Liver (tissue), 3 donors: ENCODE data around the gene ACTN4.

ENCODE experiments used
- JUND ChIP-seq, 2 donors: IDR thresholded peaks; 2 replicates each; pipeline ENCODE4 v1.6.1; 2016; ENCODE audit warnings: antibody characterized with exemption in 2 of 2
- RAD21 ChIP-seq, 2 donors: IDR thresholded peaks; 2 replicates each; pipeline ENCODE4 v1.6.1; 2016; ENCODE audit warnings: antibody characterized with exemption in 2 of 2, mild to moderate bottlenecking in 2 of 2
- RXRA ChIP-seq, 2 donors: IDR thresholded peaks; 2 replicates each; pipeline ENCODE4 v1.6.1; 2017 to 2018; ENCODE audit warnings: antibody characterized with exemption in 2 of 2, mild to moderate bottlenecking in 1 of 2
- SP1 ChIP-seq: IDR thresholded peaks from 2 replicates; pipeline ENCODE4 v1.6.1; 2018; ENCODE audit warnings: antibody characterized with exemption, mild to moderate bottlenecking
- TAF1 ChIP-seq: conservative IDR thresholded peaks from 2 replicates; pipeline ENCODE4 v1.6.1; 2016; ENCODE audit warnings: antibody characterized with exemption, mild to moderate bottlenecking
- TF ChIP-seq, protein P1 (sequence below): fragments of 150-350 bp; IDR thresholded peaks from 2 replicates; pipeline ENCODE4 v1.5.1; 2017; ENCODE audit warnings: improper control_type of control experiment, low read depth, low read length; ENCODE audit not compliant: missing input control
- TF ChIP-seq, protein P2 (sequence below): IDR thresholded peaks from 2 replicates; pipeline ENCODE4 v1.6.1; 2016; ENCODE audit warnings: antibody characterized with exemption
- TF ChIP-seq, protein P3 (sequence below): IDR thresholded peaks from 2 replicates; pipeline ENCODE4 v1.6.1; 2016; ENCODE audit warnings: antibody characterized with exemption
- donor health status: healthy.
- donor health status: healthy.

DNA sequence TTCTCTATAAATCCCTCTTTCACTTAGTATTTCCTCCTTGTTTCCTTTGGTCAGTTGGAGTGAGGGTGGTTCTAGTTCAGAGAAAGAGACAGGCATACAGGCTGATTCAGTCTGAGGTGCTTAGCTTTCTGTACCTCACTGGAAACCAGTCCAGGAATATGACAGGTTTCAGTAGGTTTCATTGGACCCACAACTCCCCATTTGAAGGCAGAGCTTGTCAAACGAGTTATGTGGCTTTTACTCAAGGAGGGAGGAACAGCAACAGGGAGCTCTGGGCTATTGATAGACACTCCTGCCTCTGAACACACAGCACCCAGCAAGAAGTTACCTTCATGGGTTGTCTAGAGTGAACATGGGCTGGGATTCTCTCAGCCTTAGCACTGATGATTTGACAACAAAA, 14.5 kb downstream of the ACTN4 start:
- TF ChIP-seq TAF1 (no peak), SP1 (no peak), RXRA (IDR thresholded peaks at IDR 0.05) (no peak), RAD21 (IDR thresholded peaks at IDR 0.05) (no peak), JUND (IDR thresholded peaks at IDR 0.05) (no peak)
- TF ChIP-seq, protein P1, sequence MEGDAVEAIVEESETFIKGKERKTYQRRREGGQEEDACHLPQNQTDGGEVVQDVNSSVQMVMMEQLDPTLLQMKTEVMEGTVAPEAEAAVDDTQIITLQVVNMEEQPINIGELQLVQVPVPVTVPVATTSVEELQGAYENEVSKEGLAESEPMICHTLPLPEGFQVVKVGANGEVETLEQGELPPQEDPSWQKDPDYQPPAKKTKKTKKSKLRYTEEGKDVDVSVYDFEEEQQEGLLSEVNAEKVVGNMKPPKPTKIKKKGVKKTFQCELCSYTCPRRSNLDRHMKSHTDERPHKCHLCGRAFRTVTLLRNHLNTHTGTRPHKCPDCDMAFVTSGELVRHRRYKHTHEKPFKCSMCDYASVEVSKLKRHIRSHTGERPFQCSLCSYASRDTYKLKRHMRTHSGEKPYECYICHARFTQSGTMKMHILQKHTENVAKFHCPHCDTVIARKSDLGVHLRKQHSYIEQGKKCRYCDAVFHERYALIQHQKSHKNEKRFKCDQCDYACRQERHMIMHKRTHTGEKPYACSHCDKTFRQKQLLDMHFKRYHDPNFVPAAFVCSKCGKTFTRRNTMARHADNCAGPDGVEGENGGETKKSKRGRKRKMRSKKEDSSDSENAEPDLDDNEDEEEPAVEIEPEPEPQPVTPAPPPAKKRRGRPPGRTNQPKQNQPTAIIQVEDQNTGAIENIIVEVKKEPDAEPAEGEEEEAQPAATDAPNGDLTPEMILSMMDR = no peak
- TF ChIP-seq, protein P2, sequence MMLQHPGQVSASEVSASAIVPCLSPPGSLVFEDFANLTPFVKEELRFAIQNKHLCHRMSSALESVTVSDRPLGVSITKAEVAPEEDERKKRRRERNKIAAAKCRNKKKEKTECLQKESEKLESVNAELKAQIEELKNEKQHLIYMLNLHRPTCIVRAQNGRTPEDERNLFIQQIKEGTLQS = no peak
- TF ChIP-seq, protein P3, sequence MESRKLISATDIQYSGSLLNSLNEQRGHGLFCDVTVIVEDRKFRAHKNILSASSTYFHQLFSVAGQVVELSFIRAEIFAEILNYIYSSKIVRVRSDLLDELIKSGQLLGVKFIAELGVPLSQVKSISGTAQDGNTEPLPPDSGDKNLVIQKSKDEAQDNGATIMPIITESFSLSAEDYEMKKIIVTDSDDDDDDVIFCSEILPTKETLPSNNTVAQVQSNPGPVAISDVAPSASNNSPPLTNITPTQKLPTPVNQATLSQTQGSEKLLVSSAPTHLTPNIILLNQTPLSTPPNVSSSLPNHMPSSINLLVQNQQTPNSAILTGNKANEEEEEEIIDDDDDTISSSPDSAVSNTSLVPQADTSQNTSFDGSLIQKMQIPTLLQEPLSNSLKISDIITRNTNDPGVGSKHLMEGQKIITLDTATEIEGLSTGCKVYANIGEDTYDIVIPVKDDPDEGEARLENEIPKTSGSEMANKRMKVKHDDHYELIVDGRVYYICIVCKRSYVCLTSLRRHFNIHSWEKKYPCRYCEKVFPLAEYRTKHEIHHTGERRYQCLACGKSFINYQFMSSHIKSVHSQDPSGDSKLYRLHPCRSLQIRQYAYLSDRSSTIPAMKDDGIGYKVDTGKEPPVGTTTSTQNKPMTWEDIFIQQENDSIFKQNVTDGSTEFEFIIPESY = no peak
